ENCODE results near the gene ZFR. TPM values are rescaled to one million over a fixed set of nuclear protein-coding genes. Genes with fewer than 3 reads are reported as not detected.

ZFR gene
- polyA plus RNA-seq (2014; cell fraction: cytosol; rRNA removed): 65.9 and 79.5 TPM in 2 replicates
- polyA plus RNA-seq (2014; cell fraction: nucleus; rRNA removed): 50.0 and 50.2 TPM in 2 replicates

- peak; percentile 91 for DNase-seq (ENCODE audit: low spot score)
These were observed at the start of gene ZFR for GRCh38 chr5:32444431-32445286. Gene ZFR (minus strand): TSS chr5:32444740. CDS start chr5:32444658, 82 bp downstream.

GRCh38 chr5:32490972-32491557 is 46.5 kb upstream of the ZFR start:
- DNase-seq (ENCODE audit: low spot score): no peak

GRCh38 chr5:32489791-32490562 is 45.4 kb upstream of the ZFR start:
- peak; percentile 89 for DNase-seq (ENCODE audit: low spot score)

GRCh38 chr5:32487424-32487823 is 42.9 kb upstream of the ZFR start:
- no peak for DNase-seq (ENCODE audit: low spot score)

GRCh38 chr5:32487008-32487407 is 42.5 kb upstream of the ZFR start:
- no peak for DNase-seq (ENCODE audit: low spot score)

- no peak for DNase-seq (ENCODE audit: low spot score)
These were observed 37.7 kb upstream of the ZFR start for GRCh38 chr5:32482193-32482592.

- DNase-seq (ENCODE audit: low spot score): no peak
These were observed 34.6 kb upstream of the ZFR start for GRCh38 chr5:32479096-32479495.

GRCh38 chr5:32476891-32477290 is 32.4 kb upstream of the ZFR start:
- peak; percentile 62 for DNase-seq (ENCODE audit: low spot score)

GRCh38 chr5:32475334-32476097 is 31.0 kb upstream of the ZFR start:
- no peak for DNase-seq (ENCODE audit: low spot score)

GRCh38 chr5:32474209-32474854 is 29.8 kb upstream of the ZFR start:
- DNase-seq (ENCODE audit: low spot score): peak; percentile 37

- DNase-seq (ENCODE audit: low spot score): no peak
These were observed 28.5 kb upstream of the ZFR start for GRCh38 chr5:32473072-32473471.

GRCh38 chr5:32471784-32472183 is 27.2 kb upstream of the ZFR start:
- no peak for DNase-seq (ENCODE audit: low spot score)

GRCh38 chr5:32465076-32465475 is 20.5 kb upstream of the ZFR start:
- no peak for DNase-seq (ENCODE audit: low spot score)

GRCh38 chr5:32462618-32463017 is 18.1 kb upstream of the ZFR start:
- no peak for DNase-seq (ENCODE audit: low spot score)

- DNase-seq (ENCODE audit: low spot score): no peak
These were observed 17.0 kb upstream of the ZFR start for GRCh38 chr5:32461441-32462120.

- no peak for DNase-seq (ENCODE audit: low spot score)
These were observed 16.2 kb upstream of the ZFR start for GRCh38 chr5:32460702-32461101.

- DNase-seq (ENCODE audit: low spot score): no peak
These were observed 14.4 kb upstream of the ZFR start for GRCh38 chr5:32458880-32459495.

- no peak for DNase-seq (ENCODE audit: low spot score)
These were observed 10.8 kb upstream of the ZFR start for GRCh38 chr5:32455311-32455710.

GRCh38 chr5:32454821-32455220 is 10.3 kb upstream of the ZFR start:
- DNase-seq (ENCODE audit: low spot score): no peak

- no peak for DNase-seq (ENCODE audit: low spot score)
These were observed 9.4 kb upstream of the ZFR start for GRCh38 chr5:32453916-32454315.

All from SK-N-DZ (cell line).